Placental epithelial cell (primary cell): ENCODE measurements around the gene IRF5. TPM values are rescaled to one million over a fixed set of nuclear protein-coding genes. Genes with fewer than 3 reads are reported as not detected.

ENCODE experiments used
- small RNA-seq: library from RNA; depleted of rRNA; stranded (forward); fragments of <200 nt; gene quantifications from one replicate; pipeline ENCODE3, GENCODE V24; 2012
- total RNA-seq: library from RNA; depleted of rRNA; stranded (reverse); fragments of >200 nt; gene quantifications from 2 replicates; pipeline ENCODE4 v1.2.3, GENCODE V29; 2012

IRF5 gene, protein sequence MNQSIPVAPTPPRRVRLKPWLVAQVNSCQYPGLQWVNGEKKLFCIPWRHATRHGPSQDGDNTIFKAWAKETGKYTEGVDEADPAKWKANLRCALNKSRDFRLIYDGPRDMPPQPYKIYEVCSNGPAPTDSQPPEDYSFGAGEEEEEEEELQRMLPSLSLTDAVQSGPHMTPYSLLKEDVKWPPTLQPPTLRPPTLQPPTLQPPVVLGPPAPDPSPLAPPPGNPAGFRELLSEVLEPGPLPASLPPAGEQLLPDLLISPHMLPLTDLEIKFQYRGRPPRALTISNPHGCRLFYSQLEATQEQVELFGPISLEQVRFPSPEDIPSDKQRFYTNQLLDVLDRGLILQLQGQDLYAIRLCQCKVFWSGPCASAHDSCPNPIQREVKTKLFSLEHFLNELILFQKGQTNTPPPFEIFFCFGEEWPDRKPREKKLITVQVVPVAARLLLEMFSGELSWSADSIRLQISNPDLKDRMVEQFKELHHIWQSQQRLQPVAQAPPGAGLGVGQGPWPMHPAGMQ
- under 0.01 and 0.22 TPM in 2 replicates for total RNA-seq

DNA sequence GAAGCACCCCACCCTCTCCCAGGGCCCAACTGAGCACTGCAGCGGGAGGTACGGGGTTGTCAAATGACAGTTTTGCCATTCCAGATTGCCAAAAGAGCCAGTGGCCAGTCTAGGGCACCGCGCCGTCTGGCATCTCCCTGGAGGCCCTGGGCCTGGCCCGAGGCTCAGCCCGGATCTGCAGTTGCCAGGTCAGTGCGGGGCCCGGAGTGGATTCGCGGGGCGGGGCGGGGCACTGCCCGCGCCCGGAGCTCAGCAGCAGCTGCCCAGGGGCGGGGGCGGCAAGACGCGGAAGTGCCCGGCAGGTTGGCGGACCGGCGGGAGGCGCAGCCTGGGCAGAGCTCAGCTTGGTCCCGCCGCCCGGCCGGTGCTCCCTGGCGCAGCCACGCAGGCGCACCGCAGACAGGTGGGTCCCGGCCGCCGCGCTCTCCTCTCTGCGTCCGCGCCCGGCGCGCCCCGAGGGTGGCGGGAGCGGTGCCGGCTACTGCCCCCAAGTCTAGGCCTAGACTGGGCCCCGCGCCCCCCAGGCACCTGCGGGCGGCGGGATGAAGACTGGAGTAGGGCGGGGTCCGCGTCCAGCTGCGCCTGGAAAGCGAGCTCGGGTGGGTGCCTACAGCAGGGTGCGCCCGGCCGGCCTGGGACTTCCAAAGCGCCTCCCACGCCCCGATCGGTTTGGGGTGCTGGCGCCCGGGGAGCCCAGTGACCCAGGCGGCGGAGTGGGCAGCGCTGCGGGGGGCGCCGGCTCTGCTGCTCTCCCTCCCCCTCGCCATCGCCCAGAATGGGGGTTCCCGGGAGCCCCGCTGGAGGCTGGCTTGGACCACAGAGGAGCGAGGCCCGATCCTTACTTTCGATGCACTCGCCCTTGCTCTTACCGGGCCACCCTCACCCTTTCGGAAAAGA lies at the start of gene IRF5:
Gene IRF5 (plus strand): TSS at position 281 of the 897 bp plus-strand sequence. CDS start 4,155 bp downstream, outside the sequence.

DNA sequence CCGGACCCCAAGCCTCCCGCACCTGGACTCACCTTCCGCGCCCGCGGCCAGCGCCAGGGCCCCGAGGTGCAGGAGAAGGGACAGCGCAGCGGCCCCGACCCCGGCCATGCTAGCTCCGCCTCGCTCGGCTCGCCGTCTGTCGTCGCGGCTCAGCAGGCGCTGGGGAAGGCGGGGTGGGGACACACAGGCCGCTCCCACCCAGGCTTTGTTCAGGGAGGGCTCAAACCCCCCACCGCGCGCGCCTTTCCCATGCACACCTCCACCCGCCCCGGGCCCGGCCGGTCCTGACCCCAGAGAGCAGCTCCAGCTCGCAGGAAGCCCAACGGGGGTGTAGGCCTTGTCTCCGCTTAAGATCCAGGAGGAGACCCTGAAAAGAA lies 27.2 kb upstream of the IRF5 start, which contains the start of gene KCP:
Gene KCP (minus strand): TSS at position 141 of the 377 bp plus-strand sequence. CDS start 33 bp downstream, at position 108.

Small RNAs within 50 kb of the gene (small RNA-seq; reads per million reads assigned to genes)
- gene RN7SL306P, result 0.12 reads per million

Other genes with a start within 250 kb of the IRF5 start
- gene CALU, start 198.6 kb upstream of the IRF5 start, total RNA-seq, result 354 and 588 TPM in 2 replicates
- gene OPN1SW, start 162.1 kb upstream of the IRF5 start, total RNA-seq, result not detected in 2 replicates
- gene CCDC136, start 146.0 kb upstream of the IRF5 start, total RNA-seq, result 0.65 and 1.2 TPM in 2 replicates
- gene FLNC, start 107.5 kb upstream of the IRF5 start, total RNA-seq, result 77.7 and 271 TPM in 2 replicates
- gene ATP6V1F, start 75.1 kb upstream of the IRF5 start, total RNA-seq, result 78.3 and 111 TPM in 2 replicates
- gene KCP, start 27.2 kb upstream of the IRF5 start, total RNA-seq, result 0.33 and 1.2 TPM in 2 replicates
- 49.9 and 57.2 TPM in 2 replicates for gene TNPO3, start 117.2 kb downstream of the IRF5 start, total RNA-seq
- gene TSPAN33, start 206.8 kb downstream of the IRF5 start, total RNA-seq, result under 0.01 and 0.65 TPM in 2 replicates